ENCODE data around the gene UBE2F.

The UBE2F gene

GRCh38 chr2:238087211-238087610, 120.4 kb downstream of the UBE2F start (continued):
- TF ChIP-seq POU6F1 (CRISPR knock-in tag; IDR thresholded peaks at IDR 0.05; ENCODE audit: borderline replicate concordance, low read depth) = no peak
- TF ChIP-seq RARB (CRISPR knock-in tag; IDR thresholded peaks at IDR 0.05) = no peak
- no peak for TF ChIP-seq ARNTL (CRISPR knock-in tag; IDR thresholded peaks at IDR 0.05; ENCODE audit: borderline replicate concordance, low read depth)
- no peak for TF ChIP-seq TSHZ2 (CRISPR knock-in tag; IDR thresholded peaks at IDR 0.05)
- no peak for TF ChIP-seq CSDC2 (CRISPR knock-in tag; IDR thresholded peaks at IDR 0.05)
- no peak for TF ChIP-seq BACH2 (CRISPR knock-in tag; IDR thresholded peaks at IDR 0.05; ENCODE audit: borderline replicate concordance)

- ATAC-seq = no peak
- TF ChIP-seq BACH2 (CRISPR knock-in tag; IDR thresholded peaks at IDR 0.05; ENCODE audit: borderline replicate concordance) = no peak
- TF ChIP-seq CSRNP3 (CRISPR knock-in tag; IDR thresholded peaks at IDR 0.05) = no peak
- no peak for TF ChIP-seq ZFP30 (CRISPR knock-in tag; IDR thresholded peaks at IDR 0.05)
- TF ChIP-seq ZC3H10 (CRISPR knock-in tag; IDR thresholded peaks at IDR 0.05) = no peak
- no peak for TF ChIP-seq ZNF70 (CRISPR knock-in tag; IDR thresholded peaks at IDR 0.05)
- no peak for TF ChIP-seq ZFP3 (CRISPR knock-in tag; IDR thresholded peaks at IDR 0.05)
- no peak for TF ChIP-seq CREB5 (CRISPR knock-in tag; IDR thresholded peaks at IDR 0.05; ENCODE audit: low read depth)
- no peak for TF ChIP-seq CSDC2 (CRISPR knock-in tag; IDR thresholded peaks at IDR 0.05)
- no peak for TF ChIP-seq RARB (CRISPR knock-in tag; IDR thresholded peaks at IDR 0.05)
- TF ChIP-seq GLIS3 (CRISPR knock-in tag; IDR thresholded peaks at IDR 0.05) = no peak
Observed at GRCh38 chr2:238090887-238091286, 124.1 kb downstream of the UBE2F start.

- ATAC-seq = no peak
- no peak for TF ChIP-seq ESRRG (CRISPR knock-in tag; IDR thresholded peaks at IDR 0.05)
- no peak for TF ChIP-seq BACH2 (CRISPR knock-in tag; IDR thresholded peaks at IDR 0.05; ENCODE audit: borderline replicate concordance)
- no peak for TF ChIP-seq SNAI2 (CRISPR knock-in tag; IDR thresholded peaks at IDR 0.05)
Observed at GRCh38 chr2:238091436-238092060, 124.7 kb downstream of the UBE2F start.
